ENCODE measurements around the gene GID8.

The GID8 gene

GRCh38 chr20:62941792-62942191 lies 3.8 kb downstream of the GID8 start:
- DNase-seq (ENCODE audit: low read depth, low spot score): no peak

- no peak for DNase-seq (ENCODE audit: low read depth, low spot score)
Measured at GRCh38 chr20:62942456-62942855, 4.5 kb downstream of the GID8 start.

- no peak for DNase-seq (ENCODE audit: low read depth, low spot score)
Measured at GRCh38 chr20:62943396-62943795, 5.4 kb downstream of the GID8 start.

GRCh38 chr20:62944184-62944583 lies 6.2 kb downstream of the GID8 start:
- no peak for DNase-seq (ENCODE audit: low read depth, low spot score)

GRCh38 chr20:62944746-62945145 lies 6.8 kb downstream of the GID8 start:
- DNase-seq (ENCODE audit: low read depth, low spot score): no peak

GRCh38 chr20:62945771-62946339 lies 7.9 kb downstream of the GID8 start:
- DNase-seq (ENCODE audit: low read depth, low spot score): no peak

- DNase-seq (ENCODE audit: low read depth, low spot score): no peak
Measured at GRCh38 chr20:62946918-62947317, 9.0 kb downstream of the GID8 start.

GRCh38 chr20:62947532-62948300 lies 9.8 kb downstream of the GID8 start:
- DNase-seq (ENCODE audit: low read depth, low spot score): no peak

- DNase-seq (ENCODE audit: low read depth, low spot score): no peak
Measured at GRCh38 chr20:62949153-62949821, 11.3 kb downstream of the GID8 start.

GRCh38 chr20:62949962-62950361 lies 12.0 kb downstream of the GID8 start:
- DNase-seq (ENCODE audit: low read depth, low spot score): no peak

- no peak for DNase-seq (ENCODE audit: low read depth, low spot score)
Measured at GRCh38 chr20:62950741-62951140, 12.8 kb downstream of the GID8 start.

- no peak for DNase-seq (ENCODE audit: low read depth, low spot score)
Measured at GRCh38 chr20:62951143-62951895, 13.4 kb downstream of the GID8 start.

- no peak for DNase-seq (ENCODE audit: low read depth, low spot score)
Measured at GRCh38 chr20:62951896-62952372, 14.0 kb downstream of the GID8 start.

GRCh38 chr20:62952373-62952967 lies 14.5 kb downstream of the GID8 start, which contains the start of gene SLC17A9:
TSS of gene SLC17A9 (plus strand) at chr20:62952709. CDS start at chr20:62952831, 122 bp downstream.
- peak; percentile 14 for DNase-seq (ENCODE audit: low read depth, low spot score)

GRCh38 chr20:62952968-62953838 lies 15.3 kb downstream of the GID8 start:
- no peak for DNase-seq (ENCODE audit: low read depth, low spot score)

- no peak for DNase-seq (ENCODE audit: low read depth, low spot score)
Measured at GRCh38 chr20:62953839-62954703, 16.1 kb downstream of the GID8 start.

- DNase-seq (ENCODE audit: low read depth, low spot score): no peak
Measured at GRCh38 chr20:62955519-62956386, 17.8 kb downstream of the GID8 start.

GRCh38 chr20:62956387-62957135 lies 18.6 kb downstream of the GID8 start:
- DNase-seq (ENCODE audit: low read depth, low spot score): no peak

Data from activated naive CD8-positive, alpha-beta T cell treated with anti-CD3 and anti-CD28 coated beads, Interleukin-2, amount 50 U/mL, for 16 hours (primary cell).